ENCODE data around the gene COMT. TPM values are rescaled to one million over a fixed set of nuclear protein-coding genes. Genes with fewer than 3 reads are reported as not detected.

COMT gene
- total and polyA plus RNA-seq, 2 experiments from 2014 or later = 29.6 to 29.8 TPM

DNA sequence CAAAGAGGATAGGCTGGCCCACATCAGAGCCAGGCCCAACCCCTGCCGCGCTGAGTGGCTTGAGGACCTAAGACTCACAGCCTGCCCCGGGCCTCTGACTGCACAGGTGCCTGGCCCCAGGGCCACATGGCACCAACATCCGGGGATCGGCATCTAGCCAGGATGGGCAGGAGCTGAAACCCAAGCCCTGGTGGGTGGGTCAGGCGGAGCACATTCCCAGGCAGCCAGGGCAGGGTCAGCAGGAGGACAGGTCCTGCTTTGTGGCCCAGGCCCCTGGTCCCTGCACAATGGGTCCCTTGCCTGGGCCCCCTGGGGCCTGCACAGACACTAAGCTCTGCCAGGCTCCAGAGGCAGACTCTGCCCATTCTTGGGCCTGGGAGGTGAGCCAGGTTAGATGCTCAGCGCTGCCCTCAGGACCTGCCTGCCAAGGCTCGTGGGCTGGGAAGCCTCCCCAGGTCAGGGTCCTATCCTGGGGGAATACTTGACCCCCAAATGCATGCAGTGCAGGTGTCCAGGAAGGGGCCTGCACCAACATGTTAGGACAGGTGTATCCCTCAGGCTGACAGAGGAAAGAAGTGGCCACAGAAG, 41.5 kb downstream of the COMT start (continued):
- TF ChIP-seq, protein P1, sequence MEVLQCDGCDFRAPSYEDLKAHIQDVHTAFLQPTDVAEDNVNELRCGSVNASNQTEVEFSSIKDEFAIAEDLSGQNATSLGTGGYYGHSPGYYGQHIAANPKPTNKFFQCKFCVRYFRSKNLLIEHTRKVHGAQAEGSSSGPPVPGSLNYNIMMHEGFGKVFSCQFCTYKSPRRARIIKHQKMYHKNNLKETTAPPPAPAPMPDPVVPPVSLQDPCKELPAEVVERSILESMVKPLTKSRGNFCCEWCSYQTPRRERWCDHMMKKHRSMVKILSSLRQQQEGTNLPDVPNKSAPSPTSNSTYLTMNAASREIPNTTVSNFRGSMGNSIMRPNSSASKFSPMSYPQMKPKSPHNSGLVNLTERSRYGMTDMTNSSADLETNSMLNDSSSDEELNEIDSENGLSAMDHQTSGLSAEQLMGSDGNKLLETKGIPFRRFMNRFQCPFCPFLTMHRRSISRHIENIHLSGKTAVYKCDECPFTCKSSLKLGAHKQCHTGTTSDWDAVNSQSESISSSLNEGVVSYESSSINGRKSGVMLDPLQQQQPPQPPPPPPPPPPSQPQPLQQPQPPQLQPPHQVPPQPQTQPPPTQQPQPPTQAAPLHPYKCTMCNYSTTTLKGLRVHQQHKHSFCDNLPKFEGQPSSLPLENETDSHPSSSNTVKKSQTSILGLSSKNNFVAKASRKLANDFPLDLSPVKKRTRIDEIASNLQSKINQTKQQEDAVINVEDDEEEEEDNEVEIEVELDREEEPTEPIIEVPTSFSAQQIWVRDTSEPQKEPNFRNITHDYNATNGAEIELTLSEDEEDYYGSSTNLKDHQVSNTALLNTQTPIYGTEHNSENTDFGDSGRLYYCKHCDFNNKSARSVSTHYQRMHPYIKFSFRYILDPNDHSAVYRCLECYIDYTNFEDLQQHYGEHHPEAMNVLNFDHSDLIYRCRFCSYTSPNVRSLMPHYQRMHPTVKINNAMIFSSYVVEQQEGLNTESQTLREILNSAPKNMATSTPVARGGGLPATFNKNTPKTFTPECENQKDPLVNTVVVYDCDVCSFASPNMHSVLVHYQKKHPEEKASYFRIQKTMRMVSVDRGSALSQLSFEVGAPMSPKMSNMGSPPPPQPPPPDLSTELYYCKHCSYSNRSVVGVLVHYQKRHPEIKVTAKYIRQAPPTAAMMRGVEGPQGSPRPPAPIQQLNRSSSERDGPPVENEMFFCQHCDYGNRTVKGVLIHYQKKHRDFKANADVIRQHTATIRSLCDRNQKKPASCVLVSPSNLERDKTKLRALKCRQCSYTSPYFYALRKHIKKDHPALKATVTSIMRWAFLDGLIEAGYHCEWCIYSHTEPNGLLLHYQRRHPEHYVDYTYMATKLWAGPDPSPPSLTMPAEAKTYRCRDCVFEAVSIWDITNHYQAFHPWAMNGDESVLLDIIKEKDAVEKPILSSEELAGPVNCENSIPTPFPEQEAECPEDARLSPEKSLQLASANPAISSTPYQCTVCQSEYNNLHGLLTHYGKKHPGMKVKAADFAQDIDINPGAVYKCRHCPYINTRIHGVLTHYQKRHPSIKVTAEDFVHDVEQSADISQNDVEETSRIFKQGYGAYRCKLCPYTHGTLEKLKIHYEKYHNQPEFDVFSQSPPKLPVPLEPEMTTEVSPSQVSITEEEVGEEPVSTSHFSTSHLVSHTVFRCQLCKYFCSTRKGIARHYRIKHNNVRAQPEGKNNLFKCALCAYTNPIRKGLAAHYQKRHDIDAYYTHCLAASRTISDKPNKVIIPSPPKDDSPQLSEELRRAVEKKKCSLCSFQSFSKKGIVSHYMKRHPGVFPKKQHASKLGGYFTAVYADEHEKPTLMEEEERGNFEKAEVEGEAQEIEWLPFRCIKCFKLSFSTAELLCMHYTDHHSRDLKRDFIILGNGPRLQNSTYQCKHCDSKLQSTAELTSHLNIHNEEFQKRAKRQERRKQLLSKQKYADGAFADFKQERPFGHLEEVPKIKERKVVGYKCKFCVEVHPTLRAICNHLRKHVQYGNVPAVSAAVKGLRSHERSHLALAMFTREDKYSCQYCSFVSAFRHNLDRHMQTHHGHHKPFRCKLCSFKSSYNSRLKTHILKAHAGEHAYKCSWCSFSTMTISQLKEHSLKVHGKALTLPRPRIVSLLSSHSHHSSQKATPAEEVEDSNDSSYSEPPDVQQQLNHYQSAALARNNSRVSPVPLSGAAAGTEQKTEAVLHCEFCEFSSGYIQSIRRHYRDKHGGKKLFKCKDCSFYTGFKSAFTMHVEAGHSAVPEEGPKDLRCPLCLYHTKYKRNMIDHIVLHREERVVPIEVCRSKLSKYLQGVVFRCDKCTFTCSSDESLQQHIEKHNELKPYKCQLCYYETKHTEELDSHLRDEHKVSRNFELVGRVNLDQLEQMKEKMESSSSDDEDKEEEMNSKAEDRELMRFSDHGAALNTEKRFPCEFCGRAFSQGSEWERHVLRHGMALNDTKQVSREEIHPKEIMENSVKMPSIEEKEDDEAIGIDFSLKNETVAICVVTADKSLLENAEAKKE (CRISPR knock-in tag; IDR thresholded peaks at IDR 0.05) = no peak

DNA sequence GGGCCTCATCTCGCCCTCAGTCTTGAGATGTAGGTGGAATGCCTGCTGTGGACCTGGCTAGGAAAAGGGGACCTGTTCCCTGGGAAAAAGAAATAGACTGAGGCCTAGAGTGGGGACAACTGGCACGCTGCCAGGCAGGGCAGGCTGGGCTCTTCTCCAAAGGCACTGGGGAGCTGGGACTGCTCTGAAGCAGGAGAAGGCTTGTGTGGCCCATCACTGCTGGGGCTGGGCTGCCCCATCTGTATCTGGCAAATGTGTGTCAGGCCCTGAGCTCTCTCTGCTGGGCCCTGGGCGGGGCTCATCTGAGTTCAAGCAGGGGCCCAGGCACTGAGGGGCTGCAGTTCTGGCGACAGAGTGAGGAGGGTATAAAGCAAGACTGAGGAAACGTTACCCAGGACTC, 42.2 kb downstream of the COMT start:
- Histone ChIP-seq H3K4me1 (ENCODE audit: insufficient read depth) (peaks cover 8% of the 10 kb centered on the region; the same call in 1 of the 2 replicates), H3K4me2 (no peak overlapping the region), H3K27me3 (ENCODE audit: insufficient read depth) (no peaks in the 10 kb centered on the region), H3F3A (replicated peaks; ENCODE audit: low read depth) (no peaks in the 10 kb centered on the region), H3K79me2 (replicated peaks; ENCODE audit: insufficient read depth) (peaks cover 9% of the 10 kb centered on the region), H3K36me3 (ENCODE audit: insufficient read depth) (0 out of 2 replicates have a peak, but pooled peaks cover 4% of the 10 kb centered on the region), H4K20me1 (replicated peaks; ENCODE audit: insufficient read depth) (no peaks in the 10 kb centered on the region; the same call in 1 of the 2 replicates), H3K27ac (ENCODE audit: low read depth) (no peak overlapping the region), H3K4me3 (no peak overlapping the region), H2AFZ (no peak overlapping the region), H3K9me2 (ENCODE audit: insufficient read depth) (no peaks in the 10 kb centered on the region)
- peaks cover 3% of the 10 kb centered on the region; the same call in 2 of the 3 replicates for H3K4me1 Mint-ChIP-seq
- H3K27me3 Mint-ChIP-seq (ENCODE audit: insufficient read depth, low read depth, poor library complexity) = peaks cover 7% of the 10 kb centered on the region
- no peak overlapping the region for H3K4me3 Mint-ChIP-seq
- peaks cover 8% of the 10 kb centered on the region; the same call in 2 of the 3 replicates for H3K36me3 Mint-ChIP-seq (ENCODE audit: low read depth)
- DNase-seq (ENCODE audit: low spot score) (no peak), ATAC-seq (no peak)
- no peaks in the 10 kb centered on the region for H3K9me3 Mint-ChIP-seq
- H3K27ac Mint-ChIP-seq = no peak overlapping the region
- TF ChIP-seq ZNF114 (CRISPR knock-in tag; IDR thresholded peaks at IDR 0.05) = no peak
- TF ChIP-seq CREB1 (CRISPR knock-in tag; IDR thresholded peaks at IDR 0.05; ENCODE audit: low read depth) = no peak
- no peak for TF ChIP-seq NANOG (IDR thresholded peaks at IDR 0.05; ENCODE audit: borderline replicate concordance)
- TF ChIP-seq ZNF331 (CRISPR knock-in tag; IDR thresholded peaks at IDR 0.05; ENCODE audit: low read depth) = no peak
- no peak for TF ChIP-seq POLR2AphosphoS5 (IDR thresholded peaks at IDR 0.05; ENCODE audit: low read depth)
- TF ChIP-seq, protein P2, sequence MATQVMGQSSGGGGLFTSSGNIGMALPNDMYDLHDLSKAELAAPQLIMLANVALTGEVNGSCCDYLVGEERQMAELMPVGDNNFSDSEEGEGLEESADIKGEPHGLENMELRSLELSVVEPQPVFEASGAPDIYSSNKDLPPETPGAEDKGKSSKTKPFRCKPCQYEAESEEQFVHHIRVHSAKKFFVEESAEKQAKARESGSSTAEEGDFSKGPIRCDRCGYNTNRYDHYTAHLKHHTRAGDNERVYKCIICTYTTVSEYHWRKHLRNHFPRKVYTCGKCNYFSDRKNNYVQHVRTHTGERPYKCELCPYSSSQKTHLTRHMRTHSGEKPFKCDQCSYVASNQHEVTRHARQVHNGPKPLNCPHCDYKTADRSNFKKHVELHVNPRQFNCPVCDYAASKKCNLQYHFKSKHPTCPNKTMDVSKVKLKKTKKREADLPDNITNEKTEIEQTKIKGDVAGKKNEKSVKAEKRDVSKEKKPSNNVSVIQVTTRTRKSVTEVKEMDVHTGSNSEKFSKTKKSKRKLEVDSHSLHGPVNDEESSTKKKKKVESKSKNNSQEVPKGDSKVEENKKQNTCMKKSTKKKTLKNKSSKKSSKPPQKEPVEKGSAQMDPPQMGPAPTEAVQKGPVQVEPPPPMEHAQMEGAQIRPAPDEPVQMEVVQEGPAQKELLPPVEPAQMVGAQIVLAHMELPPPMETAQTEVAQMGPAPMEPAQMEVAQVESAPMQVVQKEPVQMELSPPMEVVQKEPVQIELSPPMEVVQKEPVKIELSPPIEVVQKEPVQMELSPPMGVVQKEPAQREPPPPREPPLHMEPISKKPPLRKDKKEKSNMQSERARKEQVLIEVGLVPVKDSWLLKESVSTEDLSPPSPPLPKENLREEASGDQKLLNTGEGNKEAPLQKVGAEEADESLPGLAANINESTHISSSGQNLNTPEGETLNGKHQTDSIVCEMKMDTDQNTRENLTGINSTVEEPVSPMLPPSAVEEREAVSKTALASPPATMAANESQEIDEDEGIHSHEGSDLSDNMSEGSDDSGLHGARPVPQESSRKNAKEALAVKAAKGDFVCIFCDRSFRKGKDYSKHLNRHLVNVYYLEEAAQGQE (IDR thresholded peaks at IDR 0.05; ENCODE audit: unreplicated experiment) = no peak
- TF ChIP-seq JUNB (IDR thresholded peaks at IDR 0.05; ENCODE audit: unreplicated experiment) = no peak
- no peak for TF ChIP-seq EZH2 (IDR thresholded peaks at IDR 0.05; ENCODE audit: low read depth, unreplicated experiment)

All from GM23338 (cell line).